ENCODE measurements around the gene KIF3B.

DNA sequence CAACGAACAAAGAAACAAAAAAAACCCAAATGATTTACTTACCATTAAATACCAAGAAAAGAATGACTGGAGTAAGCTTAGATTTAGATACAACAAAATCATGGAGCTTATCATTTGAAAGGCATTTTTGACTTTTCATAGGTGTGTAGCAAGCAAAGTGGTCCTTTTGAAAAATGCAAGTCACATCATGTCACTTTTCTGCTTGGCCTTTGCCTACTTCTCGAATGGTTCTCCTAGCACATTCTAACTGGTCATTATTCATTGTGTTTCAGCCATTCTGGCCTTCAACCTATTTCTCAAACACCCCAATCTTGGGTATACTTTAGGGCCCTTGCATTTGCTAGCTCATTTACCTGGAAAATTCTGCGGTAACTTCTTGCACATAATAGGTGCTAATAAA lies 103.3 kb downstream of the KIF3B start:
- TF ChIP-seq, protein P1, sequence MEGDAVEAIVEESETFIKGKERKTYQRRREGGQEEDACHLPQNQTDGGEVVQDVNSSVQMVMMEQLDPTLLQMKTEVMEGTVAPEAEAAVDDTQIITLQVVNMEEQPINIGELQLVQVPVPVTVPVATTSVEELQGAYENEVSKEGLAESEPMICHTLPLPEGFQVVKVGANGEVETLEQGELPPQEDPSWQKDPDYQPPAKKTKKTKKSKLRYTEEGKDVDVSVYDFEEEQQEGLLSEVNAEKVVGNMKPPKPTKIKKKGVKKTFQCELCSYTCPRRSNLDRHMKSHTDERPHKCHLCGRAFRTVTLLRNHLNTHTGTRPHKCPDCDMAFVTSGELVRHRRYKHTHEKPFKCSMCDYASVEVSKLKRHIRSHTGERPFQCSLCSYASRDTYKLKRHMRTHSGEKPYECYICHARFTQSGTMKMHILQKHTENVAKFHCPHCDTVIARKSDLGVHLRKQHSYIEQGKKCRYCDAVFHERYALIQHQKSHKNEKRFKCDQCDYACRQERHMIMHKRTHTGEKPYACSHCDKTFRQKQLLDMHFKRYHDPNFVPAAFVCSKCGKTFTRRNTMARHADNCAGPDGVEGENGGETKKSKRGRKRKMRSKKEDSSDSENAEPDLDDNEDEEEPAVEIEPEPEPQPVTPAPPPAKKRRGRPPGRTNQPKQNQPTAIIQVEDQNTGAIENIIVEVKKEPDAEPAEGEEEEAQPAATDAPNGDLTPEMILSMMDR (IDR thresholded peaks at IDR 0.05): no peak
- TF ChIP-seq POLR2AphosphoS5 (IDR thresholded peaks at IDR 0.05): no peak
